ENCODE measurements around the gene GALNT5. TPM values are rescaled to one million over a fixed set of nuclear protein-coding genes. Genes with fewer than 3 reads are reported as not detected.

Gene GALNT5
- total RNA-seq, 1 experiment from 2014 or later: 0.04 TPM

DNA sequence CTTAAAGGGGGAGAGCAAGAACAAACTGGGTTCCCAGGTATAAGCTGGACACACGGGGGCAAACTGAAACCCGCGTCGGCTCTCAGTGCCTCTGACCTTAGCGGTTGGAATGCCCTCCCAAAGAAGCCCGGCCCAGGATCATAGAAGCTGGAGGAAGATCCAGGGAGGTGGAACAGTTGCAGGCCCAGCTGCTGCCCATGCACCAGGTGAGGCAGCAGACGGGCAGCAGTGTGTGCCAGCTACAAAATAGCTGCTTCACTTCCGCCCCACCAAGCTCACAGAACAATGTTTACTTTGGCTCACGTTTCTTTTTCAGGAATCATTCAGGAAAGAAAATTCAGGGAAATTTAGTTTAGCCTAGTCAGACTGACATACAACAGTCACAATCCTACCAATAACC, 72.0 kb downstream of the GALNT5 start:
- ChIA-PET POLR2A (ENCODE audit: unreplicated experiment) (interaction anchor here (0.6 kb wide), 1 partner anchor 995 kb away, joined by 7 read pairs; no protein-coding TSS in a partner anchor), CTCF (interaction anchor here (0.7 to 0.9 kb wide), 2 partner anchors 27 to 87 kb away, joined by 3 to 4 read pairs; no protein-coding TSS in a partner anchor)
- peak; percentile 85 for ATAC-seq
- Histone ChIP-seq H3K4me2 (ENCODE audit: low read length) (peak overlapping the region; percentile 49; the same call in 1 of the 2 replicates), H3K4me1 (ENCODE audit: insufficient read depth, low read length) (peaks cover 13% of the 10 kb centered on the region), H2AFZ (ENCODE audit: low read length) (no peak overlapping the region), H3K9me2 (replicated peaks; ENCODE audit: low read length) (no peaks in the 10 kb centered on the region), H4K20me1 (ENCODE audit: low read length) (no peaks in the 10 kb centered on the region), H3K4me3 (ENCODE audit: low read length) (no peak overlapping the region), H3K9me3 (ENCODE audit: low read length) (no peaks in the 10 kb centered on the region), H3F3A (ENCODE audit: low read length, unreplicated experiment) (no peaks in the 10 kb centered on the region), H3K27ac (ENCODE audit: low read length) (no peak overlapping the region), H3K27me3 (ENCODE audit: low read length) (no peaks in the 10 kb centered on the region), H3K9ac (ENCODE audit: low read length) (no peak overlapping the region), H3K79me2 (ENCODE audit: low read length) (no peaks in the 10 kb centered on the region), H3K36me3 (ENCODE audit: low read depth, low read length) (no peaks in the 10 kb centered on the region)
- BruUV-seq (replicated peaks): no TSS peak
- TF ChIP-seq, protein P1, sequence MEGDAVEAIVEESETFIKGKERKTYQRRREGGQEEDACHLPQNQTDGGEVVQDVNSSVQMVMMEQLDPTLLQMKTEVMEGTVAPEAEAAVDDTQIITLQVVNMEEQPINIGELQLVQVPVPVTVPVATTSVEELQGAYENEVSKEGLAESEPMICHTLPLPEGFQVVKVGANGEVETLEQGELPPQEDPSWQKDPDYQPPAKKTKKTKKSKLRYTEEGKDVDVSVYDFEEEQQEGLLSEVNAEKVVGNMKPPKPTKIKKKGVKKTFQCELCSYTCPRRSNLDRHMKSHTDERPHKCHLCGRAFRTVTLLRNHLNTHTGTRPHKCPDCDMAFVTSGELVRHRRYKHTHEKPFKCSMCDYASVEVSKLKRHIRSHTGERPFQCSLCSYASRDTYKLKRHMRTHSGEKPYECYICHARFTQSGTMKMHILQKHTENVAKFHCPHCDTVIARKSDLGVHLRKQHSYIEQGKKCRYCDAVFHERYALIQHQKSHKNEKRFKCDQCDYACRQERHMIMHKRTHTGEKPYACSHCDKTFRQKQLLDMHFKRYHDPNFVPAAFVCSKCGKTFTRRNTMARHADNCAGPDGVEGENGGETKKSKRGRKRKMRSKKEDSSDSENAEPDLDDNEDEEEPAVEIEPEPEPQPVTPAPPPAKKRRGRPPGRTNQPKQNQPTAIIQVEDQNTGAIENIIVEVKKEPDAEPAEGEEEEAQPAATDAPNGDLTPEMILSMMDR (conservative IDR thresholded peaks at IDR 0.05; ENCODE audit: low read depth, low read length): no peak
- no peak for TF ChIP-seq EZH2phosphoT487 (IDR thresholded peaks at IDR 0.05; ENCODE audit: borderline replicate concordance, low read length)
- TF ChIP-seq EZH2 (IDR thresholded peaks at IDR 0.05; ENCODE audit: low read length, unreplicated experiment): no peak
- DNase-seq: peak; percentile 75
- intact Hi-C loops (cut with micrococcal nuclease): loop anchor here (5.0 kb wide), 1 partner anchor 158 kb away; no protein-coding TSS in a partner anchor

DNA sequence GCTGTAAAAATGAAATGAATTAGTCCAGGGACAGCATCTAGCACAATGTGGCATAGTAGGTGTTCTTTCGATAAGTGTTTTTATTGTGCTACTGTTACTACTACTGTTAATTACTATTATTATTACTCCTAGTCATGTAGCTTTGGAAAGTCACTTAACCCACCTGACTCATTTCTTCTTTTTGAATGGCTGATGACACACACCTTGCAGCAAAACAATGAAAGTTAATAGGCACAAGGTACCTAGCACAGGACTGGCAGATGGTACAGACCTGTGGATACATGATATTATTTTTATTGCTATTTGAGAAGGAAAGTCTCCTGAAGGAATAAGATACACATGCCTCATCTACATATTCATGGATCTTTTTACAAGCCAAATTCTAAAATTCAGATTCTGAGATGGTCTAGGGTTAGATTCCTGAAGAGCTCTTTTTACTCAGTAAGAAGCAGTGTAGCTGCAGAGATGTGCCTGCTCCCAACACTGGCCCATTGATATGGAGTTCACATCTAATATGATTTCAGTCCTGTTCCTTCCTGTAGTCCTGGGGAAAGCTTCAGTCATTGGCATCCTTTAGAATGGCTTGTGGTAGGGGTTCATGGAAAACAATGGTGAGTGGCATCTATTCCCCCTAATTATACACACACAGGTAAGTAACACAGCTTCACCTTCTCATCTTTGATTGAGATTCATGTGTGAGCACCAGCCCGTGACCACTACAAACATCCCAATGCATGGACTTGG, 76.0 kb downstream of the GALNT5 start:
- H3K9me3 ChIP-seq (ENCODE audit: low read length): no peaks in the 10 kb centered on the region
- no peaks in the 10 kb centered on the region for H3K9me2 ChIP-seq (replicated peaks; ENCODE audit: low read length)
- H2AFZ ChIP-seq (ENCODE audit: low read length): no peak overlapping the region
- BruUV-seq (replicated peaks): no TSS peak
- intact Hi-C loops (cut with micrococcal nuclease): no loop called here
- DNase-seq (no peak), ATAC-seq (no peak)
- H3K9ac ChIP-seq (ENCODE audit: low read length): no peak overlapping the region
- H3K36me3 ChIP-seq (ENCODE audit: low read depth, low read length): no peaks in the 10 kb centered on the region
- H3K79me2 ChIP-seq (ENCODE audit: low read length): no peaks in the 10 kb centered on the region
- H3K27ac ChIP-seq (ENCODE audit: low read length): no peak overlapping the region
- CTCF ChIA-PET: no interaction called here
- no peak overlapping the region for H3K4me2 ChIP-seq (ENCODE audit: low read length)
- no peak for TF ChIP-seq EZH2phosphoT487 (IDR thresholded peaks at IDR 0.05; ENCODE audit: borderline replicate concordance, low read length)
- TF ChIP-seq, protein P1 (conservative IDR thresholded peaks at IDR 0.05; ENCODE audit: low read depth, low read length): no peak
- no peak for TF ChIP-seq EZH2 (IDR thresholded peaks at IDR 0.05; ENCODE audit: low read length, unreplicated experiment)
- no peaks in the 10 kb centered on the region for H3F3A ChIP-seq (ENCODE audit: low read length, unreplicated experiment)
- no peaks in the 10 kb centered on the region for H3K27me3 ChIP-seq (ENCODE audit: low read length)
- POLR2A ChIA-PET (ENCODE audit: unreplicated experiment): no interaction called here
- peaks cover 13% of the 10 kb centered on the region for H3K4me1 ChIP-seq (ENCODE audit: insufficient read depth, low read length)
- no peak overlapping the region for H3K4me3 ChIP-seq (ENCODE audit: low read length)
- no peaks in the 10 kb centered on the region for H4K20me1 ChIP-seq (ENCODE audit: low read length)

DNA sequence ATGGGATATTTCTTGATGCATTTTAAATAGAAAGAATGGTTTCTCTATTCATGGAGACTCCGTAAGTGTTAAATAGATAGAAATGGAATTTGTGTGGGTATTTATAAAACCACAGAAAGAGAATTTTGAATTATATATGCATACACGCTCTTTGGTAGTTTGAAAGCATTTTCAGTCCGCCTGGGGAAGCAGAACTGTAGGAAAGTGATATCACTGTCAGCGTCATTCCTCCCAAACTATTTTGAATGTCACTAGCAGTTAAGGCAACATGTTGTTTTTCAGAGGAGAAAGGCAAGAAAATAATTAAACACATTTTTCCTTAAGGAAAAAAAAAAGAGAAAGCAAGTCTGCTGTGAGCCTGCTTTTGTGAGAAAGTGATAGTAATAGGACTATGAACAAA, 76.8 kb downstream of the GALNT5 start:
- ATAC-seq: no peak
- H3K27ac ChIP-seq (ENCODE audit: low read length): no peak overlapping the region
- POLR2A ChIA-PET (ENCODE audit: unreplicated experiment): no interaction called here
- H3F3A ChIP-seq (ENCODE audit: low read length, unreplicated experiment): no peaks in the 10 kb centered on the region
- no peak for DNase-seq
- no TSS peak for BruUV-seq (replicated peaks)
- H3K4me3 ChIP-seq (ENCODE audit: low read length): no peak overlapping the region
- H2AFZ ChIP-seq (ENCODE audit: low read length): no peak overlapping the region
- no peaks in the 10 kb centered on the region for H3K36me3 ChIP-seq (ENCODE audit: low read depth, low read length)
- no peaks in the 10 kb centered on the region for H3K27me3 ChIP-seq (ENCODE audit: low read length)
- no peaks in the 10 kb centered on the region for H4K20me1 ChIP-seq (ENCODE audit: low read length)
- H3K4me2 ChIP-seq (ENCODE audit: low read length): no peak overlapping the region
- no peaks in the 10 kb centered on the region for H3K79me2 ChIP-seq (ENCODE audit: low read length)
- intact Hi-C loops (cut with micrococcal nuclease): no loop called here
- H3K9ac ChIP-seq (ENCODE audit: low read length): no peak overlapping the region
- CTCF ChIA-PET: no interaction called here
- no peaks in the 10 kb centered on the region for H3K9me2 ChIP-seq (replicated peaks; ENCODE audit: low read length)
- H3K9me3 ChIP-seq (ENCODE audit: low read length): no peaks in the 10 kb centered on the region
- peaks cover 9% of the 10 kb centered on the region for H3K4me1 ChIP-seq (ENCODE audit: insufficient read depth, low read length)
- TF ChIP-seq, protein P1 (conservative IDR thresholded peaks at IDR 0.05; ENCODE audit: low read depth, low read length): no peak
- TF ChIP-seq EZH2 (IDR thresholded peaks at IDR 0.05; ENCODE audit: low read length, unreplicated experiment) (no peak), EZH2phosphoT487 (IDR thresholded peaks at IDR 0.05; ENCODE audit: borderline replicate concordance, low read length) (no peak)

Measured in PC-3 (cell line).